Keratinocyte (primary cell): ENCODE results near the gene FAM210B. TPM values are rescaled to one million over a fixed set of nuclear protein-coding genes. Genes with fewer than 3 reads are reported as not detected.

Experiments used
- DNase-seq: peaks from one replicate; pipeline ENCODE4 v3.0.0-alpha.2; 2011; ENCODE audit warnings: low read depth, missing footprints, low spot score
- FAIRE-seq: peaks from 2 replicates; lab custom pipeline; 2011; peaks lifted over from hg19 to GRCh38; lab: Jason Lieb, UNC
- H2AFZ ChIP-seq: 2 replicates; pipeline ENCODE4 v1.6.0; 2012; ENCODE audit warnings: low read length, control low read depth, inconsistent platforms; ENCODE audit not compliant: control insufficient read depth
- H3K27ac ChIP-seq: 2 replicates; pipeline ENCODE4 v1.5.1; 2011; ENCODE audit warnings: low read length; ENCODE audit not compliant: control insufficient read depth, insufficient read depth
- H3K27me3 ChIP-seq: 3 replicates; pipeline ENCODE4 v1.6.0; 2011; ENCODE audit warnings: low read length; ENCODE audit not compliant: control insufficient read depth, insufficient read depth; ENCODE audit errors: extremely low read depth
- H3K36me3 ChIP-seq, 2 experiments: 2 replicates in 1 of 2; 3 replicates in 1 of 2; pipeline ENCODE4 v1.5.1; 2011; ENCODE audit warnings: low read length in 2 of 2, mild to moderate bottlenecking in 1 of 2; ENCODE audit not compliant: control insufficient read depth in 2 of 2, insufficient read depth in 2 of 2; ENCODE audit errors: extremely low read depth in 1 of 2
- H3K4me1 ChIP-seq: 3 replicates; pipeline ENCODE4 v1.5.1; 2011; ENCODE audit warnings: low read length; ENCODE audit not compliant: control insufficient read depth, insufficient read depth; ENCODE audit errors: extremely low read depth
- H3K4me2 ChIP-seq: 3 replicates; pipeline ENCODE4 v1.6.0; 2011; ENCODE audit warnings: low read depth, low read length; ENCODE audit not compliant: control insufficient read depth, insufficient read depth; ENCODE audit errors: extremely low read depth
- H3K4me3 ChIP-seq, 3 experiments: fragments of 200-600 bp in 1 of 3; sonication (generic) in 1 of 3; 2 replicates in 2 of 3; 3 replicates in 1 of 3; pipeline ENCODE4 v1.5.1; 2011 to 2016; ENCODE audit warnings: low read length in 3 of 3, mild to moderate bottlenecking in 3 of 3, control low read depth in 2 of 3, inconsistent platforms in 1 of 3, low read depth in 1 of 3, mixed read lengths in 1 of 3, mixed run types in 1 of 3, moderate library complexity in 1 of 3; ENCODE audit not compliant: control insufficient read depth in 2 of 3, insufficient read depth in 2 of 3; ENCODE audit errors: extremely low read depth in 1 of 3
- H3K79me2 ChIP-seq: 2 replicates; pipeline ENCODE4 v1.6.0; 2012; ENCODE audit warnings: low read length; ENCODE audit not compliant: control insufficient read depth, insufficient read depth
- H3K9ac ChIP-seq: 3 replicates; pipeline ENCODE4 v1.6.0; 2011; ENCODE audit warnings: low read length; ENCODE audit not compliant: control insufficient read depth, insufficient read depth; ENCODE audit errors: extremely low read depth
- H3K9me1 ChIP-seq: 3 replicates; pipeline ENCODE4 v1.6.0; 2011; ENCODE audit warnings: low read length; ENCODE audit not compliant: control insufficient read depth, insufficient read depth; ENCODE audit errors: extremely low read depth
- H3K9me3 ChIP-seq: 2 replicates; pipeline ENCODE4 v1.5.1; 2012; ENCODE audit warnings: low read depth, low read length; ENCODE audit not compliant: control insufficient read depth
- H4K20me1 ChIP-seq: 3 replicates; pipeline ENCODE4 v1.6.0; 2011; ENCODE audit warnings: low read length; ENCODE audit not compliant: control insufficient read depth, insufficient read depth; ENCODE audit errors: extremely low read depth
- EZH2 ChIP-seq: IDR thresholded peaks from one replicate; pipeline ENCODE4 v1.6.1; 2012; ENCODE audit warnings: inconsistent platforms, mild to moderate bottlenecking, low read length, moderate library complexity
- dilution Hi-C: fragments of 300-500 bp; cut with MboI; formaldehyde crosslinking; loops from one replicate; pipeline ENCODE4 v1.7.0; 2020; ENCODE audit warnings: low sequenced_read_pairs; ENCODE audit not compliant: extremely low pct_ligation_motif_present
- polyA plus RNA-seq, 5 experiments: library from polyadenylated mRNA; depleted of rRNA in 3 of 5; stranded (reverse) in 3 of 5; stranded (forward) in 1 of 5; unstranded in 1 of 5; fragments of >200 nt; gene quantifications; 1 replicate in 1 of 5; 2 replicates in 3 of 5; 3 replicates in 1 of 5; pipeline versions ENCODE4 v1.2.1 to v1.2.3, GENCODE V29; 2011 to 2012; ENCODE audit warnings: missing spikeins in 2 of 5, low read depth in 1 of 5, low replicate concordance in 1 of 5
- TF ChIP-seq, protein P1 (sequence below), 3 experiments: IDR thresholded peaks in 1 of 3; conservative IDR thresholded peaks in 1 of 3; optimal IDR thresholded peaks in 1 of 3; 2 replicates in 2 of 3; 3 replicates in 1 of 3; pipeline versions ENCODE3 to v1.5.1; 2011; ENCODE audit warnings: low read length in 3 of 3, mild to moderate bottlenecking in 3 of 3, moderate library complexity in 2 of 3, control low read depth in 1 of 3, inconsistent platforms in 1 of 3; ENCODE audit not compliant: insufficient read depth in 2 of 3; ENCODE audit errors: extremely low read depth in 1 of 3

FAM210B gene
- polyA plus RNA-seq, 1 donor (not counting 4 experiments of a cell fraction or from before 2014, with no cell fraction given), result 34.5 TPM

DNA sequence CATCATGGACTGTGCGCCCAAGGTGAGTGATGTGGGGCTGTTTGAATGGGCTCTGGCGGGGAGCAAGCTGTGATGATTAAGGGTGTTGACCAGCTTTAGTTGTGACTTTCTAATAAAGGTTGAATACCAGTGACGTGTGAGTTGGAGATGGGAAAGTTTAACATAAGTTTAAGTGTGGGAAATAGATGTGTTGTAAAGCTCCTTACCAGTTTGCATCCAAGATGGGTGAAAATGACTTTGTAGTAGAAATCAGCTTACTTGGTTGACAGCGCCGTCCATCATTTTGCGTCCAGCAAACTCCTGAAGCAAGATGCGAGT is 53.7 kb downstream of the FAM210B start:
- no peak overlapping the region for H3K4me2 ChIP-seq
- dilution Hi-C loops, result no loop called here
- H3K4me3 ChIP-seq, result no peak overlapping the region

DNA sequence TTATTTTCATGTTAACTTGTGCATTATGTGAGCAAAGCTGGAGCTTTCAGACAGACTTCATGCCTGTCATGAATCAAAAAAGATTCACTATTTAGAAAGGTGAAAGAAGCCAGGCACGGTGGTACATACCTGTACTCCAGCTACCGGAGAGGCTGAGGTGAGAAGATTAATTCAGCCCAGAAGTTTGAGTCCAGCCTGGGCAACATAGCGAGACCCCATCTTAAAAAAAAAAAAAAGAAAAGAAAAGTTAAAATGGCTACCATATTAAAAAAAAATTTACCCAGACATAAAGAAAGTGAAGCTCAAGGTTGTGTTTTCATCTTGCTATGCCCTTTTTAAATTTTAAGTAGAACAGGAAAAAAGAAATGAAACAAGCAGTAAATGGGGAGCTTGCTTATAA is 54.2 kb downstream of the FAM210B start:
- Histone ChIP-seq H3K9me1 (no peaks in the 10 kb centered on the region), H3K4me3 (no peak overlapping the region), H3K79me2 (no peaks in the 10 kb centered on the region), H3K36me3 (peaks cover 0 to 4% of the 10 kb centered on the region in 2 experiments), H3K4me1 (no peaks in the 10 kb centered on the region), H2AFZ (no peak overlapping the region), H3K9ac (no peak overlapping the region), H3K9me3 (no peaks in the 10 kb centered on the region), H3K4me2 (no peak overlapping the region), H3K27ac (no peak overlapping the region), H3K27me3 (no peaks in the 10 kb centered on the region), H4K20me1 (no peaks in the 10 kb centered on the region)
- DNase-seq, result no peak
- TF ChIP-seq, protein P1, sequence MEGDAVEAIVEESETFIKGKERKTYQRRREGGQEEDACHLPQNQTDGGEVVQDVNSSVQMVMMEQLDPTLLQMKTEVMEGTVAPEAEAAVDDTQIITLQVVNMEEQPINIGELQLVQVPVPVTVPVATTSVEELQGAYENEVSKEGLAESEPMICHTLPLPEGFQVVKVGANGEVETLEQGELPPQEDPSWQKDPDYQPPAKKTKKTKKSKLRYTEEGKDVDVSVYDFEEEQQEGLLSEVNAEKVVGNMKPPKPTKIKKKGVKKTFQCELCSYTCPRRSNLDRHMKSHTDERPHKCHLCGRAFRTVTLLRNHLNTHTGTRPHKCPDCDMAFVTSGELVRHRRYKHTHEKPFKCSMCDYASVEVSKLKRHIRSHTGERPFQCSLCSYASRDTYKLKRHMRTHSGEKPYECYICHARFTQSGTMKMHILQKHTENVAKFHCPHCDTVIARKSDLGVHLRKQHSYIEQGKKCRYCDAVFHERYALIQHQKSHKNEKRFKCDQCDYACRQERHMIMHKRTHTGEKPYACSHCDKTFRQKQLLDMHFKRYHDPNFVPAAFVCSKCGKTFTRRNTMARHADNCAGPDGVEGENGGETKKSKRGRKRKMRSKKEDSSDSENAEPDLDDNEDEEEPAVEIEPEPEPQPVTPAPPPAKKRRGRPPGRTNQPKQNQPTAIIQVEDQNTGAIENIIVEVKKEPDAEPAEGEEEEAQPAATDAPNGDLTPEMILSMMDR (optimal IDR thresholded peaks at IDR 0.05 in 1 of 3, IDR thresholded peaks at IDR 0.05 in 1 of 3, conservative IDR thresholded peaks at IDR 0.05 in 1 of 3; ENCODE audit: extremely low read depth in 1 of 3, insufficient read depth in 2 of 3, low read length in 3 of 3), result no peak
- no peak for TF ChIP-seq EZH2
- dilution Hi-C loops, result no loop called here
- FAIRE-seq, result no peak

More for the DNA sequence above, 53.7 kb downstream of the FAM210B start:
- Histone ChIP-seq H3K27me3 (no peaks in the 10 kb centered on the region), H3K27ac (no peak overlapping the region), H3K9me1 (no peaks in the 10 kb centered on the region), H3K4me1 (no peaks in the 10 kb centered on the region), H3K9ac (no peak overlapping the region), H3K79me2 (no peaks in the 10 kb centered on the region), H3K36me3 (peaks cover 4 to 5% of the 10 kb centered on the region in 2 experiments), H4K20me1 (no peaks in the 10 kb centered on the region), H3K9me3 (no peaks in the 10 kb centered on the region), H2AFZ (no peak overlapping the region)
- no peak for FAIRE-seq
- DNase-seq, result no peak
- TF ChIP-seq, protein P1 (optimal IDR thresholded peaks at IDR 0.05 in 1 of 3, IDR thresholded peaks at IDR 0.05 in 1 of 3, conservative IDR thresholded peaks at IDR 0.05 in 1 of 3; ENCODE audit: extremely low read depth in 1 of 3, insufficient read depth in 2 of 3, low read length in 3 of 3), result no peak
- TF ChIP-seq EZH2, result no peak
